Activated CD4-positive, CD25-positive, alpha-beta regulatory T cell (primary cell): ENCODE results near the gene GSE1.

Experiments used
- DNase-seq, 4 experiments: peaks; one replicate each; lab custom pipeline; 2025; lab: John Stamatoyannopoulos, UW

GSE1 gene

GRCh38 chr16:85605051-85605911, 7.8 kb upstream of the GSE1 start:
- no peak for DNase-seq

GRCh38 chr16:85605912-85606841, 6.9 kb upstream of the GSE1 start:
- no peak for DNase-seq

GRCh38 chr16:85606904-85607303, 6.2 kb upstream of the GSE1 start:
- DNase-seq: no peak

- DNase-seq: no peak
These were observed 5.8 kb upstream of the GSE1 start for GRCh38 chr16:85607321-85607765.

- no peak for DNase-seq
These were observed 5.2 kb upstream of the GSE1 start for GRCh38 chr16:85607796-85608514.

- no peak for DNase-seq
These were observed 4.6 kb upstream of the GSE1 start for GRCh38 chr16:85608515-85608885.

GRCh38 chr16:85608887-85609286, 4.2 kb upstream of the GSE1 start:
- DNase-seq: no peak

GRCh38 chr16:85609539-85609938, 3.6 kb upstream of the GSE1 start:
- no peak for DNase-seq

GRCh38 chr16:85610059-85610445, 3.1 kb upstream of the GSE1 start:
- DNase-seq: no peak

GRCh38 chr16:85610446-85611193, 2.5 kb upstream of the GSE1 start:
- peak; percentile 72 to 81 (median 80) for DNase-seq

- DNase-seq: no peak
These were observed 2.0 kb upstream of the GSE1 start for GRCh38 chr16:85611194-85611443.

- DNase-seq: no peak
These were observed 1.5 kb upstream of the GSE1 start for GRCh38 chr16:85611444-85612190.

GRCh38 chr16:85612191-85612800, 826 bp upstream of the GSE1 start:
- no peak for DNase-seq

GRCh38 chr16:85613604-85614337, 649 bp downstream of the GSE1 start:
- no peak for DNase-seq

GRCh38 chr16:85614338-85615013, 1.4 kb downstream of the GSE1 start:
- no peak for DNase-seq

GRCh38 chr16:85615014-85615851, 2.1 kb downstream of the GSE1 start:
- DNase-seq: peak in 2 of 4 experiments; percentile 21

- DNase-seq: peak; percentile 38 to 58 (median 44)
These were observed 2.9 kb downstream of the GSE1 start for GRCh38 chr16:85615852-85616606.
